Globus pallidus (tissue), 1 donor: ENCODE results near the gene TMC1.
"Not testable (repeated sequence)": the region's sequence is repeated elsewhere in the genome, so short reads cannot be mapped to it uniquely, and the experiment has no call there.

ENCODE experiments used
- DNase-seq: peaks from one replicate; pipeline ENCODE4 v3.0.0-alpha.2; 2015; ENCODE audit warnings: low spot score

Gene TMC1

DNA sequence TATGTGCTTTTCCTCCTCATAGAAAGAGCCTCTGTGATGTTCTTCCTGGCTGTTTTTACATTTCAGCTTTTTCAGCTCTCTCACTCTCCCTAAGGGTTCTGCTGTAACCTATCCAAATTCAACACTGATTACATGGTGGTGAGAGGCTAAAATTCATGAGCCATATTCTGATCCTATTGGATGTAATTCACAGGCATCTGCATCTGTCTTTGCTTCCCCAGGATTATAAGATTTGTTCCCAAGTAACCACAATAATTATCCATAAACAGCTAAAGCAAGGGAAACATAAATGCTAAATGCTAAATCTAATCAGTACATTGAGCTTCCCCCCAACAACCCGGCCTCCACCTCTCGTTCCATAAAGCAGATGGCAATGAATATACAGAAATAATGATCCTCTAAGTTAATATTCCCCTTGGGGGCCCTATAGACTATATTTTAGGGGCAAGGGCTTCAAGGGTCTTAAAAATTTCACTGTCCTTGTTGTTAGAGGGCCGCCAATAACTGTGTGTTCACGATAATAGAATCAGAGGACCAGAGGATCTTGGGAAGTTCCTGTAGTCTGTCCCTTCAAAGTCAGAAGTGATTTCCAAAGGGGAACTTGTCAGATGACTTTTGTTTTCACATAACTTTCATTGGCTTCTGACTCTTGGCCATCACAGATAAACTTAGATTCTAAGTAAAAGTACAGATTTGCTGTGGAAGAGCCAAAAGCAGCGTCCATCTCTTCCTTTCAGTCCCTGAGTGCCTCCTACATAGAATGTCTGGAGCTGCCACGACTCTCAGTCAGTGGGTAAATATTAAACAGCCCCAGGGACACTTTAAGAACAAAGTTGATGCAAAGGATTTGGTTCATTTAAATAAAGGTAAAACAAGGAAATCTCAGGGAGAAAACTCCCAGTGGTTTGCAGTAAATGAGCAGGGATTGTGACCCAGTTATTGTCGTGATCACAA lies 305.9 kb downstream of the TMC1 start:
- DNase-seq, result no peak

DNA sequence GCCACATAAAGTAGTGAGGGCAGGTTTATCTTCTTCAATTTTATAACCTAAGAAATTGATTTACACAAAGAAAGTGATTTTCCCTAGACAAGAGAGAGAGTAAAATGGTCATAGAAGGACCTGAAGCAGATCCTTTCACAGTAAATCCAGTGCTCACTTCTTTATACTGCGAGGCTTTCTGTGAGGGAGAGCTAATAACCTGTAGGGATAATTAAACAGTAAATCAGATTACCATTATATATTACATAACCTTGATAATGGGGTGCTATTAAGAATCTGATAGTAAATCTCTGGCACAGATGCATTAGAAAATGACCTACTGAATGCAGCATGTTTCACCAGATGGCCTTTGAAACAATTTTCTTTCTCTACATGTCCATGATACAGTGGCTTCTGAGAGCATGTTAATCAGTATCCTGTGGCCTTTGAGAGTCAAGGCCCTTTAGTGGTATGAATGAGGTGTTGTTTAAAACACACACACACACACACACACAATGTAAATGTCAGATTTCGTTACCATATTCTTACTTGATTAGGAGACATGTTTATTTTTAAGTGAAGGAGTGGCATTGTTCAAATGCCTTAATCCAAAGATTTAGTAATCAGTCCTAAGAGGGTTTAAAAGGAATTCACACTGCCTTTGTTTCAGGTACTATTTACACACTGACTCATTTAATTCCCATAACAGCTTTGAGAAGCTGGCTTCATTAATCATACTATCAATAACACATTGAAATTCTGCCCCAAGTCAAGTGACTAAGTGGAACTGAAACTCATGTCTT lies 306.7 kb downstream of the TMC1 start:
- no peak for DNase-seq

DNA sequence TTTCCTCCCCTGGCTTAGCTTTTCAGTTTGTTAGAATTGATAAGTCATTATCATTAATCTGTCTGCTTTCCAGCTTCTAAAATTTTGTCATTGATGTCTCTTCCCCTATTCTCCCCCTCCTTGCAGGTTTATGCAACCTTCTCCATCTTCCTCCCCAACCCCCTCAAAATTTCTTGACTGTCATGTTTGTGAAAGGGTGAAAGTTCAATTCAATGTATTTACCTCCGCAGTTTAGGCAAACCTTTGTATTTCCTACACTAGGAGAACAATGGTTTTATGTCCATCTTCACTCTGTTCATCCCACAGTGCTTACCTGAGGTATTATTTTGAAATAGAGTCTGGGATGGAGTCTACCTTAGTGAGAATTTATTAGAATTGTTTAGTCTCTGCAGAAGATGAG lies 313.6 kb downstream of the TMC1 start:
- DNase-seq, result no peak

DNA sequence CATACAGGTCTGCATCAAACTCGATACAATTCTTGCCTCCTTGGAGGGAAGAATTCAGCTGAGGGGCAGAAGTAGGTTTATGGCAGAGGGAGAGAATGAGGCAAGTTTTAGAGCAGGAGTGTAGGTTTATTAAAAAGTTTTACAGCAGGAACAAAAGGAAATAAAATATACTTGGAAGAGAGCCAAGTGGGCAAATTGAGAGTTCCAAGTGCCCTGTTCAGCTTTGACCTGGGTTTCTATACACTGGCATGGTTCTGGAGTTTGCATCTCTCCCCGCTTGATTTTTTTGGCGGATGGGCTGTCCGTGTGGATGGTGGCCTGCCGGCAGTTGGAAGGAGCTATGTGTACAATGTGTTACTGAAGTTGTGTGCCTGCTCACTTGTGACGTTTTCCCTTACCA lies 315.4 kb downstream of the TMC1 start:
- DNase-seq, result no peak

DNA sequence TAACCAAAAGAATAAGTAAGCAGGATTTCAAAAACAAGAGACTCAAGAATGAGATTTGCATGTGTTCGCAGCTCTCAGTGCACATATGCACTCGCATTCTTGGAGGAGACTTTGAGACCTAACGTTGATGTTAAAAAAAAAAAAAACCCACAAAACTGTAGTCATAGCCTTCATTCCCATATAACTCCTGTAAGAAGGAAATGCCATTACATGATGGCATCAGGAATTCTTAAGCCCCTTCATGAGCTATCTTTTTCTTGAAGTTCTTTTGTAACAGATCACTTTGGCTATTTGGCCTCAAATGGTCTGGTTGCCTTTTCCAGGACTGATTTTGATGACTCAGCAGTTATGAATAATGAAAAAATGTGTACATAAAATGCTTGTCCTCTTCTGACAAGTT lies 317.7 kb downstream of the TMC1 start:
- no peak for DNase-seq

DNA sequence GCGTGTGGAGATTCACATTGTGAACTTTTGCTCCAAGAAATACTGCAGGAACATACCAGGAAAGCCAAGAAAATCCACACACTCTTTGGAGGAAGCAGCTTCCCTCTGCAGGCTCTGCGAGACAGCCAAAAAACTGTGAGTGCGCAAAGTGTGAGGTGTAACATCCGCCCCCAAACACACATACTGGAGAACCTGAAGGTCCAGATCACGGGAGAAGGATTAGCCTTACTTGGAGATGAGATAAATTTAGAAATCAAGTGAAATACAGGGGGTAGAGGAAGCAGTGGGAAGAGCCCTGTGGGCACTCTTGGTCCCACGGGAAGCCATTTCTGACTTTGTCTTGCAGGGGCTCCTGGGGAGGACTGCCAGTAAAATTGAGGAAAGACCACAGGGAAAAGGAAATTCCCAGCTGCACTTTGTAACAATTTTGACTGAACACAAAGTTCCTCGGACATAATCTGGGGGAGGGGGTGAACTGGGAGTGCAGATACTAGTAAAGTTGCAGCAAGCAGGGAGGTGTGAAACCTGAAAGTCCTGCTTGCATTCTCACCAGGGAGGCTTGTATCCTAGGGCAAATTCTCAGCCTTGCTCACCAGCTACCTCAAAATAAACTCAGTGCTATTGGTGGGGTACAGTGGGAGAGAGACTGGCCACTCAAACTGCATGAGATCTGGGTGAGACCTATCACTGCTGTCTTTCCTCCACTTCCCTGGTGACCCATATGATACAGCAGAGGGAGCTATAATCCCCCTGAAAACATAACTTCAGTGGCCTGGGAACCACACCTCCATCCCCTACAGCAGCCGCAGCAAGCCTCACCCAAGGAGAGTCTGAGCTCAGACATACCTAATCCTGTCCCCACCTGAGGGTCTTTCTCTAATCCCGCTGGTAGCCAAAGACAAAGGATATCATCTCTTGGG lies 322.4 kb downstream of the TMC1 start:
- DNase-seq, result no peak

DNA sequence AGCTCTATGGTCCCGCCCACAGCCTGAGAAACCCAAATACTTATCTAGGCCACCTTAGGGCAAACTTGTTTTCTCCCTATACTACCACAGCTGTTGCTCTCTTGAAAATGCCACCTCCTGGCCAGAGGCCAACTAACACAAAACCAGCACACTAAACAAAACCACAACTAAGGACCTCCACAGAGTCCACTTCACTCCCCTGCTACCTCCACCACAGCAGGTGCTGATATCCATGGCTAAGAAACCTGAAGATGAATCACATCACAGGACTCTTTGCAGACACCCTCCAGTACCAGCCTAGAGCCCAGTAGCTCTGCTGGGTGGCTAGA lies 323.0 kb downstream of the TMC1 start:
- no peak for DNase-seq

DNA sequence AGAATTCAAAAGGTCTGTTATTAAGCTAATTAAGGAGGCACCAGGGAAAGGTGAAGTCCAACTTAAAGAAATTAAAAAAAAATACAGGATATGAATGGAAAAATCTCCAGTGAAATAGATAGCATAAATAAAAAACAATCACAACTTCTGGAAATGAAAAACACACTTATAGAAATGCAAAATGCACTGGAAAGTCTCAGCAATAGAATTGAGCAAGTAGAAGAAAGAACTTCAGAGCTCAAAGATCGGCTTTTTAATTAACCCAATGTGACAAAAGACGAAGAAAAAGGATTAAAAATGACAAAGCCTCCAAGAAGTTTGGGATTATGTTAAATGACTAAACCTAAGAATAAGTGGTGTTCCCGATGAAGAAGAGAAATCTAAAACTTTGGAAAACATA lies 323.6 kb downstream of the TMC1 start:
- DNase-seq, result not testable (repeated sequence)

DNA sequence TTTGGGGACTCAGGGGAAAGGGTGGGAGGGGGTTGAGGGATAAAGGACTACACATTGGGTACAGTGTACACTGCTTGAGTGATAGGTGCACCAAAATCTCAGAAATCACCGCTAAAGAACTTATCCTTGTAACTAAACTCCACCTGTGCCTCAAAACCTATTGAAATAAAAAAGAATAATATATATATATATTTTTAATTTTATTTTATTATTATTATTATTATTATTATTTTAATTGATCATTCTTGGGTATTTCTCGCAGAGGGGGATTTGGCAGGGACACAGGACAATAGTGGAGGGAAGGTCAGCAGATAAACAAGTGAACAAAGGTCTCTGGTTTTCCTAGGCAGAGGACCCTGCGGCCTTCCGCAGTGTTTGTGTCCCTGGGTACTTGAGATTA lies 328.8 kb downstream of the TMC1 start:
- DNase-seq, result not testable (repeated sequence)

DNA sequence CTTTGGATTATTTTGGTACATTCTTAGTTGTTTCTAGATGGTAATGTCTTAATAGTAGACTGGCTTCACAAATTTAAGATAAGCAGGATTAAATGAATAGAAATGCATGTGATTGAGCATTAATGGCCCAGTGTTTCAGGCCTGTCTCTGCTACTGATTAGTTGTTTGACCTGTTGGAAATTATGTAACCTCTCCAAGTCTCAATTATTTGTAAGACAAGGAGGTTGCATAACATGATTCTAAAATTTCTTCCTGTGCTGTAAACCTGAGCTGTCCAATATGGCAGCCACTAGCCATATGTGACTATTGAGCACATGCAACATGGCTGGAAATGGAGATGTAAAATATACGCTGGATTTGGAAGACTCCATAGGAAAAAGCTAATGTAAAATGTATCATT lies 333.9 kb downstream of the TMC1 start:
- DNase-seq, result no peak

DNA sequence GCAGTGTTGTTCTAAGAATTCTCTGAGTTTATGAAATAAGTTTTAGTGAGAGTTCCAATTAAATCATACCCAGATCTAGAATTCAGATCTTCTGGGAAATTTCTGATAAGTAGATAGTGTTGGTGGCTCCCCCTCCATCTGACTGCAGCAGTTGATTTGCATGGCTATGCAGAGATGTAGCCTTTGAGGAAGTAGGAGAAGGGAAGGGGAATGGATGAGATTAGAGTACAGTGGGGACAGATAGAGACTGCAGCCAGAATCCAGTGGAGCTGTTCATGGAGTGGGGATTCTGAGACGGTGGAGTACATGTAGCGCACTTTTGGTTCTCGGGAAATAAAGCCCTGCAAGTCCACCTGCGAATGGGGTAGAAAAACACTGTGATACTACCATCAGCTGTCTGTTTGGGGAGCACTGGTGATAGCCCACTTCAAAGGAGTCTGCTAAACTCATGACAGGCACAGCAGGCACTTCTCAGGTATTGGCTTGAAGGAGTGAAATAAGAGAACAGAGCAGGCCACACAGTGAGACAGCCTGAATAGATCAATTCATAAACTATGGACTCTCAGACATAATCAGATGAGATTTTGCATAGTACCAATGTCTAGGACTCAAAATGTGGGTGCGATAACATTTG lies 334.6 kb downstream of the TMC1 start:
- no peak for DNase-seq

DNA sequence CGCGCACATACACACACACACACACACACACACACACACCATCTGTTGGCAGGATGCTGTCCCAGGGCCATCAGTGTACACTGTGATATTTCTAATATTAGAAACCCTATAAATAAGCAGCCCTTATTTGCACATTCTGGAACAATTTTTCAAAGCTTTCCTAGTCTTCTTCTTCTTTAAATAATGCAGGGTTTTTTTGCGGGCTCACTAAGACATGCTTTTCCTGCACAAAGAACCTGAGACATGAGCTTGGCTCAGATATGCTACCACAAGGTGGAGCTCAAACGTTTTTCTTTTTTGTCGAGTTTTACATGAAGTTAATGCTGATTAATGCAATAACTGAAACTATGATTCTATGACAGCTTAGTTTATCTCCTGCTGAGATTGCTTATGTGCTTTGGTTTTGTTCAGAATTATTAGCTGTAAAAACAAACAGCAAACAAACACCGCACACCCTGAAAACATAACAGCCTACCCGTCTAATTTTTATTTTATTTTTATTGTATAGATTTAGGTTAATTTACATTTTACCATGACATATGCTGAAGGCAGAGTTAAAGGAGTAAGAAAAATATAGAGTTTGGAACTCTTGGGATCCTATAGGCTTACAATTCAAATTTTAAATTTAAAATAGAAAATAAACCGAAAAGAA lies 335.7 kb downstream of the TMC1 start:
- peak; percentile 41 for DNase-seq

DNA sequence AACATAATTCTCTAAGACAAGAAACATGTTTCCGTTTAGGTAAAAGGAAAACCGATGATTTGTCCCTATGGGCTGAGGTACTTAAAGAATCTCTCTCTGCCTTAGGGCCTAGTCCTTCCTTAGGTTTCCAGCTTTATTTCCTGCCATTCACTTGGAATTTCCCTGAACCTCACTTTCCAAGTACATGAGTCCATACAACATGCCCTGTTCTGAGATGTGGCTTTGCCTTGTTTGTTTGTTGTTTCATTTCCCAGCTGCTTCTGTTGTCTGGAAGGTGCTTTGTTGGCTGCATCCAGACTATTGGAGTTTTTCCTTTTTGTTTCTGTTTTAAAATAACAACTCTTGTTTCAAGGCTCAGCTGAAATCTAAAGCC lies 336.2 kb downstream of the TMC1 start:
- no peak for DNase-seq

DNA sequence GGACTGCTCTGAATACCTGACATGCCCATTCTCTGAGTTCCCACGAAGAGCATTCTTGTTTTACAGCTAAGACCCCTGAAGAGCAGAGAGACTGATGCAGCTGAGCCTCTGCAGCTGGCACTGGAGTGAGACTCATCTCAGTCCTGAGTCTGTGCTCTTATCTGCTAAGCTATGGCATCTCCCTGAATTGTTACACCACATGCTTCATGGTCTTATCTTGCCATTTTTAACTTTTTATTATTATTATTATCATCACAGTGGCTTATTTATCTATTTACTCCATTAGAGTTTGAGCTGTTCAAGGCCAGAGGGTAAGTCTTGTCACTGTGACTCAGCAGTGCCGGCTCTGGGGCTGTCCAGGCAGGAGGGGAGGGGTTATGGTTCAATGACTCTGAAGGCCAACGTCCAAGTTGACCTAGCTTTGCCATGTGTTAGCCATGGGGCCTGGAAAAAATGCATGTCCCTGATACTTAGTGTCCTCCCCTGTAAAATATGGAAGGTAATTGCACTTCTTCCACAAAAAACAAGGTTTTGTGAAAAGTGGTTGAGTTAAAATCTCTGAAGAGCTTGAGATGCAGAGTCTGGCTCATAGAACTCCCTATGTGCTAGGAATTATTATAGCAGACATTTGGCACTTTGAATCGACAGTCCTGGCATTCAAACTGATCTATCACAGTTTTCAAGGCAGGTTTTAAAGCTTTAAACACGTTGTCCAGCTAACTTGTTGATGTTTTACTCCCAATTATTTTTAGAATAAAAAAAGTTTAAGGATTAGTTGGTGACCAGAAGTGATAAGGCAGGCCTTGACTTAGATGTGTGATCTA lies 336.9 kb downstream of the TMC1 start:
- no peak for DNase-seq

DNA sequence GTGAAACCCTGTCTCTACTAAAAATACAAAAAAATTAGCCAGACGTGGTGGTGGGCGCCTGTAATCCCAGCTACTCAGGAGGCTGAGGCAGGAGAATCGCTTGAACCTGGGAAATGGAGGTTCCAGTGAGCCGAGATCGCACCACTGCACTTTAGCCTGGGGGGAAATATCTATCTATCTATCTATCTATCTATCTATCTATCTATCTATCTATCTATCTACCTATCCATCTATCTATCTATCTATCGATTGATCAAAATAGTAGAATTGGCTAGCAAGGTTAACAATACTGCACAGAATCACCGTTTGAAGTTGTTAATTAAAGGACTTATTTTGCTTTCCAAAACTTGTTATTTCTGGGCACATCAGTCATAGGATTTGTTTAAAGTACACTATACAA lies 341.4 kb downstream of the TMC1 start:
- not testable (repeated sequence) for DNase-seq

DNA sequence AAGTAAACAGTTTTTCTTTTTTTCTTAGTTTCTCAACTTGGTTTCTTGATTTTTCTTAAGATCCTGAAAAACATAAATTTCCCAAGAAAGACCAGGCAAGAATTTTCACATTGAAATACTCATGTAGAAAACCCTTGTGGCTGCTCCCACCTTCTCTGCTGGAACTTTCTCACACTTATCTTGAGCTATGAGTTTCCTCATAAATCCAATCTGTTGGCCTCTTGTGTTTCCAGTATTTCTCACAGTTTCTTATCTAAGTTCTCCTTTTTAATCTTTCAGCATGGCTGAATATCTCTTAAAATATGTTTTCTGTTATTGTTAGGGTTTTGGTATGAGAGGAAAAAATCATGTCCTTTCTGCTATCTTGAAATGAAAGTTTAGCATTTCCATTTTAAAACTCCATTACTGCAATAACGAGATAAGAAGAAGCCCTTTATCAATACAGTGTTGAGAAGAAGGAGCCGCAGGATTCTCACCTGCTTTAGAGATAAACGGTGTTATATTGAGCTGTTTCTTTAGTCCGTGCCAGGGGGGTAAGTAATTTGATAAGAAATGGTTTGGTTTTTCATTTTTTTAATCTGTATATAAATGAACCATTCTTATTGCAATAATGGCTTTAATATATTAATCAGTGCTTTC lies 342.2 kb downstream of the TMC1 start:
- no peak for DNase-seq

DNA sequence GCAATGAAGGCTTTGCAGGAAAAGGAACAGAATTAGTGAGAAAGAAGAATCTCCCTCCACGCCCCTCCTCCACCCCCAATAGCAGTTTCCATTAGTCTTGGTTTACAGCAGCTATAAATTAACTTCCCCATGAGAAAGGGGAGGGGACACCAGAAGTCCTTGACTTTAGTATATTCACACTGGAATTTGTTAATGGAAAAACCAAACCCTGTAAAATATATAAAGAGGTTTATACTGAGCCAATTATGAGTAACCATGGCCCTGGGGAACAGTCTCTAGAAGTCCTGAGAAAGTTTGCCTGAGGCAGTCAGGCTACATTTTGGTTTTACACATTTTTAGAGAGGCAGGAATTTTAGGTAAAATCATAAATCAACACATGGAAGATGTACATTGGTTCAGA lies 342.9 kb downstream of the TMC1 start:
- DNase-seq, result no peak

DNA sequence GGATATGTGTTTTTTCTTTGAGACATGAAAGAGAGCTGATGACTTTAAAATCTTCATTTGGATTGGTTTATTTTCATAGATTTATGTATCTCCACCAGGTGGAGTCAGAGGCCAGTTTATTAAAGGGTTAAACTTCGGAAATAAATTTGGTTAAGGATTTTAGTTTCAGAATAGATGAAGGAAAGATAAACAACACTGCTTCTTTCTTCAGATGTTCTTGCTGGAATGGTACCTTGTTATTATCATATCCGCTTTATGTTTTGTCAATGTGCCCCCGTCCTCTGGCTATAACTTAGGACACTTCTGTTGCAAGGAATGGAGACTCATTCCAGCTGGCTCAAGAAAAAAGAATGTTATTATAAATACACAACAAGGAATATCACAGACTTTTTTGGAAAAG lies 350.3 kb downstream of the TMC1 start:
- DNase-seq, result no peak

DNA sequence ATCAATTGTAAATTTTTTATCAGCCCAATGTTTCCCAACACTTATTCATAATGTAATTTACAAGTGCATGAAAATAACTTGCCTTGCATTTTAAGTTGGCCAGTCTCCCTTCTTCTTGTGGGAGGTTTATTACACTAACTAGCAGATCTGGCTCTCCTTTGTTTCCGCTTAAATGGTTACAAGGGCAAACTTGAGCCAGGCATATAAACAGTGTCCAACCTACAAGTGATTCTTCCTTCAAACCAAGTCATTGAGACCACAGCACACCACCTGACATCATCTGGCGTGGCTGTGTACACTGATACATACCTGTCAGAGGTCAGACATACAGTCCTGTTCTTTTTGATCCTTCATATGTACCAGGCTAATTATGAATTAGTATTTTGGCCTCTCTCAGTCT lies 351.3 kb downstream of the TMC1 start:
- no peak for DNase-seq

DNA sequence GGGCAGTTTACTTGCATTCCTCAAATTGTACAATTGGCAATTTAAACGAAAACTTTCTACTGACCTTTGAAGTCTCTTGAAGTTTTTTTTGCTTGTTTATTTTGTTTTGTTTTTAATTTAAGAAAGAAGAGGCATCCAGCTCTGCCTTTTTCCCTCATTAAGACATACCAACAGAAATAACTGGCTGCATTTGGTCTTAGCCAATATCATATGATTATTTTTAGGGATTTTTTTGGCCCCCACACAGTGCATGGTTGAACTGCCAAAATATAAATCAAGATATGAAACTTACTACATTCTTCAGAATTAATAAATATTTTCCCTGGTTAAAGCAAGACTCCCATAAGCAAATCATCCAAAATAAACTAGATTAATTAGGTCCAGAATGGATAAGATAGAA lies 352.0 kb downstream of the TMC1 start:
- DNase-seq, result no peak
